OCI-LY7 (cell line): ENCODE results near the gene RBM38. TPM values are rescaled to one million over a fixed set of nuclear protein-coding genes. Genes with fewer than 3 reads are reported as not detected.

Source experiments
- BruUV-seq: library from RNA; stranded (reverse); fragments of 400-500 nt; replicated peaks from 2 replicates; lab custom pipeline; 2021; lab: Mats Ljungman, UMichigan
- CTCF ChIA-PET: fragments of 300-600 bp; sonication (Branson Sonifier 250); formaldehyde crosslinking; loops from one replicate; lab custom pipeline; 2022; ENCODE audit warnings: antibody characterized with exemption; ENCODE audit not compliant: unreplicated experiment; lab: Charles Lee
- POLR2A ChIA-PET: fragments of 300-600 bp; sonication (Branson Sonifier 250); formaldehyde crosslinking; loops from one replicate; lab custom pipeline; 2022; ENCODE audit warnings: antibody characterized with exemption; lab: Charles Lee
- DNase-seq: peaks from one replicate; pipeline ENCODE4 v3.0.0-alpha.2; 2015; ENCODE audit warnings: low spot score
- H2AFZ ChIP-seq: fragments of 200-600 bp; sonication (generic), shearing (Covaris generic); 2 replicates; pipeline ENCODE4 v1.6.1; 2014; ENCODE audit warnings: mild to moderate bottlenecking, antibody characterized with exemption, low read length, moderate library complexity
- H3K27ac ChIP-seq: fragments of 200-600 bp; sonication (generic); 2 replicates; pipeline ENCODE4 v1.5.1; 2014; ENCODE audit warnings: mixed run types, low read depth, mild to moderate bottlenecking, moderate library complexity, low read length, inconsistent platforms; ENCODE audit not compliant: poor library complexity, severe bottlenecking
- H3K36me3 ChIP-seq: fragments of 200-600 bp; sonication (generic); 2 replicates; pipeline ENCODE4 v1.6.1; 2014; ENCODE audit warnings: mild to moderate bottlenecking, antibody characterized with exemption, low read length, moderate library complexity, mixed read lengths; ENCODE audit not compliant: insufficient read depth
- H3K4me1 ChIP-seq: fragments of 200-600 bp; sonication (generic); 2 replicates; pipeline ENCODE4 v1.5.1; 2014; ENCODE audit warnings: mild to moderate bottlenecking, low read length; ENCODE audit not compliant: insufficient read depth, poor library complexity, severe bottlenecking
- H3K4me2 ChIP-seq: fragments of 200-600 bp; sonication (generic); 2 replicates; pipeline ENCODE4 v1.6.1; 2014; ENCODE audit warnings: mild to moderate bottlenecking, low read length
- H3K4me3 ChIP-seq: fragments of 200-600 bp; sonication (generic); 2 replicates; pipeline ENCODE4 v1.5.1; 2014; ENCODE audit warnings: mild to moderate bottlenecking, low read depth, low read length; ENCODE audit not compliant: poor library complexity, severe bottlenecking
- H3K79me2 ChIP-seq: fragments of 200-600 bp; sonication (generic); 2 replicates; pipeline ENCODE4 v1.6.1; 2016; ENCODE audit warnings: low read depth, mild to moderate bottlenecking, low read length, moderate library complexity, mixed read lengths; ENCODE audit not compliant: insufficient read depth
- H3K9me2 ChIP-seq: fragments of 200-600 bp; sonication (generic); 2 replicates; pipeline ENCODE4 v1.6.1; 2016; ENCODE audit warnings: mild to moderate bottlenecking, low read length, mixed read lengths; ENCODE audit not compliant: insufficient read depth
- H3K9me3 ChIP-seq: fragments of 200-600 bp; sonication (generic); 2 replicates; pipeline ENCODE4 v1.6.1; 2014; ENCODE audit warnings: mild to moderate bottlenecking, mixed run types, low read length, mixed read lengths
- H4K20me1 ChIP-seq: fragments of 200-600 bp; sonication (generic); 2 replicates; pipeline ENCODE4 v1.6.1; 2014; ENCODE audit warnings: mild to moderate bottlenecking, antibody characterized with exemption, low read length, moderate library complexity, mixed read lengths; ENCODE audit not compliant: insufficient read depth
- EZH2phosphoT487 ChIP-seq: fragments of 200-600 bp; sonication (generic); IDR thresholded peaks from 2 replicates; pipeline ENCODE4 v1.6.1; 2018; ENCODE audit warnings: low read depth, borderline replicate concordance, mild to moderate bottlenecking, mixed run types, antibody characterized with exemption, low read length, moderate library complexity, mixed read lengths
- intact Hi-C: fragments of 100-400 bp; cut with micrococcal nuclease; formaldehyde crosslinking; loops from one replicate; pipeline ENCODE4 v1.10.0; 2022; ENCODE audit not compliant: unreplicated experiment
- total RNA-seq, 2 experiments: library from RNA; depleted of rRNA in 1 of 2; stranded (reverse); fragments of >200 nt in 1 of 2; shearing (Covaris generic) in 1 of 2; gene quantifications; 2 replicates each; pipeline ENCODE4 v1.2.3, GENCODE V29; 2014 to 2022
- TF ChIP-seq, protein P1 (sequence below): fragments of 200-600 bp; sonication (generic); conservative IDR thresholded peaks from 2 replicates; pipeline ENCODE4 v1.5.1; 2014; ENCODE audit warnings: mild to moderate bottlenecking, antibody characterized with exemption, low read length, moderate library complexity, mixed read lengths

The RBM38 gene
- total RNA-seq, 2 experiments from 2014 or later = 119 to 174 TPM

- peaks cover 61% of the 10 kb centered on the region for H3K36me3 ChIP-seq
- CTCF ChIA-PET = interaction anchor here (1.2 kb wide), 1 partner anchor 80 kb away, joined by 3 read pairs; no protein-coding TSS in a partner anchor
- H3K4me3 ChIP-seq = peak overlapping the region; percentile 99
- peaks cover 22% of the 10 kb centered on the region for H4K20me1 ChIP-seq
- peak overlapping the region; percentile 91 for H3K4me2 ChIP-seq
- peak overlapping the region; percentile 97 for H3K27ac ChIP-seq
- no peak for TF ChIP-seq EZH2phosphoT487
- TF ChIP-seq, protein P1, sequence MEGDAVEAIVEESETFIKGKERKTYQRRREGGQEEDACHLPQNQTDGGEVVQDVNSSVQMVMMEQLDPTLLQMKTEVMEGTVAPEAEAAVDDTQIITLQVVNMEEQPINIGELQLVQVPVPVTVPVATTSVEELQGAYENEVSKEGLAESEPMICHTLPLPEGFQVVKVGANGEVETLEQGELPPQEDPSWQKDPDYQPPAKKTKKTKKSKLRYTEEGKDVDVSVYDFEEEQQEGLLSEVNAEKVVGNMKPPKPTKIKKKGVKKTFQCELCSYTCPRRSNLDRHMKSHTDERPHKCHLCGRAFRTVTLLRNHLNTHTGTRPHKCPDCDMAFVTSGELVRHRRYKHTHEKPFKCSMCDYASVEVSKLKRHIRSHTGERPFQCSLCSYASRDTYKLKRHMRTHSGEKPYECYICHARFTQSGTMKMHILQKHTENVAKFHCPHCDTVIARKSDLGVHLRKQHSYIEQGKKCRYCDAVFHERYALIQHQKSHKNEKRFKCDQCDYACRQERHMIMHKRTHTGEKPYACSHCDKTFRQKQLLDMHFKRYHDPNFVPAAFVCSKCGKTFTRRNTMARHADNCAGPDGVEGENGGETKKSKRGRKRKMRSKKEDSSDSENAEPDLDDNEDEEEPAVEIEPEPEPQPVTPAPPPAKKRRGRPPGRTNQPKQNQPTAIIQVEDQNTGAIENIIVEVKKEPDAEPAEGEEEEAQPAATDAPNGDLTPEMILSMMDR = 0 out of 2 replicates have a peak, but pooled peaks have one; percentile 15
- DNase-seq = peak; percentile 36
- POLR2A ChIA-PET = interaction anchor here (1.6 kb wide), 1 partner anchor 14 kb away, joined by 4 read pairs; no protein-coding TSS in a partner anchor
- BruUV-seq = no TSS peak
- H3K4me1 ChIP-seq = peaks cover 82% of the 10 kb centered on the region
- H2AFZ ChIP-seq = no peak overlapping the region
- intact Hi-C loops = loop anchor here (5.0 to 10.0 kb wide), 2 partner anchors 289 to 1771 kb away; partner anchors contain the start of gene ZNF831
- H3K9me3 ChIP-seq = no peaks in the 10 kb centered on the region
- H3K9me2 ChIP-seq = no peaks in the 10 kb centered on the region
- peaks cover 62% of the 10 kb centered on the region for H3K79me2 ChIP-seq
Observed at GRCh38 chr20:57393321-57394120, 2.3 kb downstream of the RBM38 start.

DNA sequence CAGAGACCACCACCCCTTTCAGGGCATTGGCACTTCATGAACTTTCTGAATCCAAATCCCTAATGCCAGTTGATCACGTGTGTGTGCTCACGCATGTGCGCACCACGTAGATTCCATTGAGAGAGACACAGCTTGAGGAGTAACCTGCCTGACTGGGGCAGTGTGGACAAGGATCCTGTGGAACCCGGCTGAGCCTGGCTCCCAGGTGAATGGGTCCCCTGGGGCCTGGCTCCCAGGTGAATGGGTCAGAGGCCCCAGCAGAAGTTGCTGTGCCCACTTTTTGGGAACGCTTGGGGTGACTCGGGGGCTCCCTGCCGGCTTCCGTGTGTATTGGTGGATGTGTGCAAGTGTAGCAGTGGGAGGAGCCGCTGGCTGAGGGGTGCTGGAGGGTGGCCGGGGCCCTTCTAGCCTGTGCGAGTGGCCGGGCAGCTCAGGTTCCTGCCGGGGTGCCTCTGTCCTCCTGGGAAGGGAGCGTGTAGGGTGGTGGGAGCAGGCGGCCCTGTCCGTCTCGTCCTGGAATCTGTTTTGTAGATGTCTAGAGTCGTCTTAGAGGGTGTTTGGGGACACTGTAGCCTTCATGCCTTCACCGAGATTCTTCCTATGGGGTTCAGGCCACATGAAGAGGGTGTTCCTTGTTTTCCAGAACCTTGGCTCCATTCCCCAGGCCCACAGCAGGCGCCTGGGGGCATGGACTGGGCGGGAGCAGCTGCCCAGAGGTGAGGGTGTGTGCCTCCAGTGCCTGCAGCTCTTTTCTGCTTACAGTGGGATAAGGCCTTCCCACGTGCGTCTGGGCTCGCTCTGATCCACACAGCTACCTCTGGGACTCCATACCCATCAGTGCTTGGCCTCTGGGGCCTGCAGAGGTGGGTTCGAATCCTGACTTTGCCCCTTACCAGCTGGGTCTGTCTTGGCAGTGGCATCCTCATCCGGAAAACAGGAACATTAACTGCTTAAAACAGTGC is 3.2 kb downstream of the RBM38 start:
- peaks cover 22% of the 10 kb centered on the region for H4K20me1 ChIP-seq
- BruUV-seq = no TSS peak
- peaks cover 82% of the 10 kb centered on the region for H3K4me1 ChIP-seq
- peak overlapping the region; percentile 99 for H3K4me3 ChIP-seq
- intact Hi-C loops = loop anchor here (5.0 to 10.0 kb wide), 2 partner anchors 288 to 1770 kb away; partner anchors contain the start of gene ZNF831
- peak overlapping the region; percentile 91 for H3K4me2 ChIP-seq
- no peaks in the 10 kb centered on the region for H3K9me3 ChIP-seq
- DNase-seq = no peak
- TF ChIP-seq, protein P1 = no peak; the same call in 1 of the 2 replicates
- no peak for TF ChIP-seq EZH2phosphoT487
- peaks cover 70% of the 10 kb centered on the region for H3K36me3 ChIP-seq
- CTCF ChIA-PET = no interaction called here
- POLR2A ChIA-PET = no interaction called here
- no peak overlapping the region for H2AFZ ChIP-seq
- peak overlapping the region; percentile 97 for H3K27ac ChIP-seq
- peaks cover 71% of the 10 kb centered on the region for H3K79me2 ChIP-seq
- no peaks in the 10 kb centered on the region for H3K9me2 ChIP-seq
